Gastrocnemius medialis (tissue), 4 donors: Measurements from ENCODE around the gene UBAP1L. TPM values are rescaled to one million over a fixed set of nuclear protein-coding genes. Genes with fewer than 3 reads are reported as not detected.
A peak's percentile ranks its signal among the peaks of the same experiment; 100 is the strongest.

Experiments used
- ATAC-seq, 2 donors: fragments of 150-250 bp; one replicate each; pipeline ENCODE4 v1.9.1; 2016
- DNase-seq, 2 donors: peaks; one replicate each; pipeline ENCODE4 v3.0.0-alpha.2; 2019
- H3K27ac ChIP-seq, 4 donors: fragments of 200-600 bp; sonication (generic); 1 replicate in 1 of 4; 2 replicates in 3 of 4; pipeline ENCODE4 v1.5.1; 2016 to 2018; ENCODE audit warnings: mild to moderate bottlenecking in 2 of 4, moderate library complexity in 1 of 4
- H3K27me3 ChIP-seq, 3 donors: fragments of 200-600 bp; sonication (generic) in 2 of 3; 1 replicate in 1 of 3; 2 replicates in 2 of 3; pipeline versions ENCODE4 v1.5.1 to v1.6.0; 2016 to 2019; ENCODE audit warnings: mild to moderate bottlenecking in 1 of 3, moderate library complexity in 1 of 3
- H3K36me3 ChIP-seq, 2 donors: fragments of 200-600 bp; sonication (generic) in 1 of 2; one replicate each; pipeline ENCODE4 v1.5.1; 2017 to 2018
- H3K4me1 ChIP-seq, 2 donors: fragments of 200-600 bp; sonication (generic) in 1 of 2; one replicate each; pipeline ENCODE4 v1.5.1; 2016 to 2017; ENCODE audit warnings: mild to moderate bottlenecking in 2 of 2
- H3K4me3 ChIP-seq, 4 donors: fragments of 200-600 bp; sonication (generic) in 3 of 4; 1 replicate in 1 of 4; 2 replicates in 3 of 4; pipeline ENCODE4 v1.5.1; 2016 to 2019; ENCODE audit warnings: mild to moderate bottlenecking in 2 of 4
- H3K9me3 ChIP-seq, 3 donors: fragments of 200-600 bp; sonication (generic) in 2 of 3; 1 replicate in 1 of 3; 2 replicates in 2 of 3; pipeline ENCODE4 v1.5.1; 2016 to 2019
- POLR2A ChIP-seq, 2 donors: fragments of 450-650 bp; IDR thresholded peaks; one replicate each; pipeline ENCODE4 v1.6.1; 2017; ENCODE audit warnings: antibody characterized with exemption in 2 of 2, mild to moderate bottlenecking in 2 of 2, moderate library complexity in 2 of 2
- in situ Hi-C, 4 donors: fragments of 200-750 bp; cut with MboI; loops; one replicate each; pipeline versions ENCODE4 v1.15.0 to v1.8.0; 2017; ENCODE audit warnings: low sequenced_read_pairs in 4 of 4
- intact Hi-C: fragments of 100-400 bp; cut with DNase I; formaldehyde crosslinking; loops from one replicate; pipeline ENCODE4 v1.15.1; 2023; ENCODE audit warnings: low total_unique reads
- total RNA-seq, 4 donors: library from RNA; depleted of rRNA; stranded (reverse); fragments of >200 nt; gene quantifications; one replicate each; pipeline versions ENCODE4 v1.1.0 to v1.2.3, GENCODE V29; 2016
- TF ChIP-seq, protein P1 (sequence below), 5 experiments: fragments of 450-650 bp in 3 of 5; fragments of 200-600 bp in 2 of 5; sonication (generic) in 2 of 5; IDR thresholded peaks in 4 of 5; conservative IDR thresholded peaks in 1 of 5; 1 replicate in 4 of 5; 2 replicates in 1 of 5; pipeline ENCODE4 v1.5.1; 2016 to 2019; ENCODE audit warnings: antibody characterized with exemption in 5 of 5, mild to moderate bottlenecking in 3 of 5, moderate library complexity in 3 of 5

Gene UBAP1L
- total RNA-seq, 4 donors from 2014 or later = 0.65 to 3.3 (median 1.4) TPM

DNA sequence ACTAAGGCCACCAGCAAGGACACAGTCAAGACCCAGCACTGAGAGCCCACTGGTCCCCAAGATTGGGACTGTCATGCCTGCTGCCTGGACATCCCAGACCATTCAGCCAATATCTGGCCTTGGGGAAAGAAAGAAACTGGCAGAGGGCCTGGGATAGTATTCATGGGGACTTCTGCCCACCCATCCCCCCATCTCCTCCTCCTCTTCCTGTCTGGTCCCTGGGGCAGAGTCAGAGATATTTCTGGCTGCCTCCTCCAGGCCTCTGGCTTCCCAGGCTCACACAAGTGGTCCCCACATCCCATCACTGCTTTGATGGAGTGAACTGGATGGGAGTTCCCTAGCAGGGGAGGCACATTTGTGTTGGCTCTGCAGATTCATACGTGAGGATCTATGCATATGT lies 43.0 kb downstream of the UBAP1L start:
- H3K27me3 ChIP-seq = peaks cover 0 to 2% (median 0%) of the 10 kb centered on the region in 3 donors
- peaks cover 44 to 52% of the 10 kb centered on the region in 2 donors for H3K4me1 ChIP-seq
- no peak overlapping the region for H3K4me3 ChIP-seq
- no peak for TF ChIP-seq POLR2A (IDR thresholded peaks at IDR 0.05)
- TF ChIP-seq, protein P1, sequence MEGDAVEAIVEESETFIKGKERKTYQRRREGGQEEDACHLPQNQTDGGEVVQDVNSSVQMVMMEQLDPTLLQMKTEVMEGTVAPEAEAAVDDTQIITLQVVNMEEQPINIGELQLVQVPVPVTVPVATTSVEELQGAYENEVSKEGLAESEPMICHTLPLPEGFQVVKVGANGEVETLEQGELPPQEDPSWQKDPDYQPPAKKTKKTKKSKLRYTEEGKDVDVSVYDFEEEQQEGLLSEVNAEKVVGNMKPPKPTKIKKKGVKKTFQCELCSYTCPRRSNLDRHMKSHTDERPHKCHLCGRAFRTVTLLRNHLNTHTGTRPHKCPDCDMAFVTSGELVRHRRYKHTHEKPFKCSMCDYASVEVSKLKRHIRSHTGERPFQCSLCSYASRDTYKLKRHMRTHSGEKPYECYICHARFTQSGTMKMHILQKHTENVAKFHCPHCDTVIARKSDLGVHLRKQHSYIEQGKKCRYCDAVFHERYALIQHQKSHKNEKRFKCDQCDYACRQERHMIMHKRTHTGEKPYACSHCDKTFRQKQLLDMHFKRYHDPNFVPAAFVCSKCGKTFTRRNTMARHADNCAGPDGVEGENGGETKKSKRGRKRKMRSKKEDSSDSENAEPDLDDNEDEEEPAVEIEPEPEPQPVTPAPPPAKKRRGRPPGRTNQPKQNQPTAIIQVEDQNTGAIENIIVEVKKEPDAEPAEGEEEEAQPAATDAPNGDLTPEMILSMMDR (IDR thresholded peaks at IDR 0.05 in 4 of 5, conservative IDR thresholded peaks at IDR 0.05 in 1 of 5) = no peak
- H3K27ac ChIP-seq = peak overlapping the region; percentile 54 to 78 (median 70)
- DNase-seq = no peak
- in situ Hi-C loops (no loop called here), intact Hi-C loops (no loop called here)
- no peaks in the 10 kb centered on the region for H3K36me3 ChIP-seq
- no peaks in the 10 kb centered on the region for H3K9me3 ChIP-seq
- ATAC-seq = no peak

DNA sequence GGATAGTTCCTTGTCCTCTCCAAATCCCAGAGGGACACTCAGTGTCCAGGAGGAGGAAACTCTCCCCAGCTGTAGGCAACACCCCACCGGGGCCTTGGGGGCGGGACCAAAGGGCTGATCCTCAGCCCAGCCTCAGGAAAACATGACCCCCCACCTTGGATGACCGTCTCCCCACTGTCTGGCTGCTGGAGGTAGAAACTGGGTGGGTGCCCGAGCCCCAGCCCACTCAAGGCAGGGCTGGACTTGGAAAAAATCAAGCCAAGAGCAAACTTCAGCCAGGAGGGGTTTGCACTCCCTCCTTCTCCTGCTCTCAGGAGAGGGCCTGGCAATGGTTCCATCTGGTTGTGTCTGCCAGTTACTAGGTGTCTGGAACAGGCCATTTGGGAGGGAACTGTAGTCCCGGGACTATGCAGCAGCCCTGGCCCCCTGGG lies 43.6 kb downstream of the UBAP1L start:
- ATAC-seq (peak in 1 of 2 donors; percentile 21), DNase-seq (no peak)
- H3K9me3 ChIP-seq = no peaks in the 10 kb centered on the region
- peaks cover 44 to 46% of the 10 kb centered on the region in 2 donors for H3K4me1 ChIP-seq
- H3K36me3 ChIP-seq = no peaks in the 10 kb centered on the region
- peaks cover 0 to 2% (median 0%) of the 10 kb centered on the region in 3 donors for H3K27me3 ChIP-seq
- no peak overlapping the region for H3K4me3 ChIP-seq
- H3K27ac ChIP-seq = peak overlapping the region; percentile 54 to 78 (median 70)
- TF ChIP-seq, protein P1 (IDR thresholded peaks at IDR 0.05 in 4 of 5, conservative IDR thresholded peaks at IDR 0.05 in 1 of 5) = no peak
- no peak for TF ChIP-seq POLR2A (IDR thresholded peaks at IDR 0.05)
- intact Hi-C loops = no loop called here
- in situ Hi-C loops = no loop called here

DNA sequence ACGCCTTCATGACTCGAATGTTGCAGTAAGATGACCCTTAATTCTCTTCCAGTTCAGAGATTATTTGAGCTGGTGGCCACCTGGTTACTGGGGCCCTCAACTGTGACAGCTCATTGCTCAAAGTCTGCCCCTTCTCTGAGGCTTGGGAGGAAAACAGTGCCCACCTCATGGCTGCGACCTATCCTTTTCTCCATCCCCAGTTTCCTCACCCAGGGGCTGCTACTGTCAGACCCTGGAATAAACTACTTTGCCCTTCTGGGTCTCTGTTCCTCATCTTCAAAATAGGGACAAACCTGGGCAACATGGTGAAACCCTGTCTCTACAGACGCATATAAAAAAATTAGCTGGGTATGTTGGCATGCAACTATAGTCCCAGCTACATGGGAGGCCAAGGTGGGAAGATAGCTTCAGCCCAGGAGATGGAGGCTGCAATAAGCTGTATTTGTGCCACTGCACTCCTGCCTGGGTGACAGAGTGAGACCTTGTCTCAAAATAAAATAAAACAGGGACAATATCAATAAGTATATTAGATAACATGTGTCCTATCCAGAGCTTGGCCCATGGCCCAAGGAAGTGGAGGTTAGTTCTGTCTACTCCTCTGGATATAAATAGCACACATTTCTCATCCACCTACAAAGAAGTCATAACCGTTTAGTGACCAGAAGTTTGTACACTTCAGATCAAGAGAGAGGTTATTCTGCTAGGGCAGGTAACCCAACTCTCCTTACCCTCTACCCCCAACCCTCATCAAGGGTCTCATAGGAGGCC lies 45.0 kb downstream of the UBAP1L start:
- Histone ChIP-seq H3K9me3 (no peaks in the 10 kb centered on the region), H3K27ac (peak overlapping the region; percentile 54 to 78 (median 70)), H3K4me3 (no peak overlapping the region), H3K27me3 (peaks cover 0 to 2% (median 0%) of the 10 kb centered on the region in 3 donors), H3K4me1 (peaks cover 38 to 42% of the 10 kb centered on the region in 2 donors), H3K36me3 (no peaks in the 10 kb centered on the region)
- TF ChIP-seq POLR2A (IDR thresholded peaks at IDR 0.05) = no peak
- TF ChIP-seq, protein P1 (IDR thresholded peaks at IDR 0.05 in 4 of 5, conservative IDR thresholded peaks at IDR 0.05 in 1 of 5) = no peak
- ATAC-seq (peak; percentile 49), DNase-seq (no peak)
- in situ Hi-C loops (no loop called here), intact Hi-C loops (no loop called here)

DNA sequence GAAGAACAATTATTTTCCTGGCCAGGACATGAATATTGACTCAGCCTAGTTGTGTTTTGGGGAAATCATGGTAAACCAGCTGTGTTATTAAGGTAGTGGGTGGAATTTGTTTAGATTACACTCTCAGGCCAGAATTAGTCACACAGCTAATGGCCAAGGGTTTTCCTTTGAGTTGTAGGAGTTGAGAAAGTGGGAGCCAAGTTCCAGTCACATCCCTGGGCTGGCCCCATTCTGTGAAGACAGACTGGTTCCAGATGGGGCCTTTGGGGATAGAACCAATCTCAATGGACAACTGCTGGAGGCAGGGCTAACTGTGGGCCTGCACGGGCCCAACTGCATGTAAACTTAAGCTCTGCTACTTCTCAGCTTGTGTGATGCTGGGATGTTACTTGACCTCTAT lies 45.8 kb downstream of the UBAP1L start:
- Histone ChIP-seq H3K4me3 (no peak overlapping the region), H3K9me3 (no peaks in the 10 kb centered on the region), H3K4me1 (peaks cover 38 to 42% of the 10 kb centered on the region in 2 donors), H3K36me3 (no peaks in the 10 kb centered on the region), H3K27ac (peak overlapping the region; percentile 16 to 78 (median 61)), H3K27me3 (peaks cover 0 to 2% (median 0%) of the 10 kb centered on the region in 3 donors)
- in situ Hi-C loops (no loop called here), intact Hi-C loops (no loop called here)
- no peak for TF ChIP-seq POLR2A (IDR thresholded peaks at IDR 0.05)
- TF ChIP-seq, protein P1 (IDR thresholded peaks at IDR 0.05 in 4 of 5, conservative IDR thresholded peaks at IDR 0.05 in 1 of 5) = no peak
- ATAC-seq (no peak), DNase-seq (no peak)
